NCI-H1092 treated with DMSO at 0.1 percent for 48 hours (cell line): Measurements from ENCODE around the gene NMT2.
A peak's percentile ranks its signal among the peaks of the same experiment; 100 is the strongest.
"Not testable (repeated sequence)": the region's sequence is repeated elsewhere in the genome, so short reads cannot be mapped to it uniquely, and the experiment has no call there.

Experiments
- DNase-seq: peaks from one replicate; lab custom pipeline; 2025; lab: John Stamatoyannopoulos, UW

NMT2 gene

GRCh38 chr10:15168291-15168785, at the start of gene NMT2:
Gene NMT2 (minus strand): TSS chr10:15168693. CDS start chr10:15168612, 81 bp downstream.
- peak; percentile 83 for DNase-seq

DNA sequence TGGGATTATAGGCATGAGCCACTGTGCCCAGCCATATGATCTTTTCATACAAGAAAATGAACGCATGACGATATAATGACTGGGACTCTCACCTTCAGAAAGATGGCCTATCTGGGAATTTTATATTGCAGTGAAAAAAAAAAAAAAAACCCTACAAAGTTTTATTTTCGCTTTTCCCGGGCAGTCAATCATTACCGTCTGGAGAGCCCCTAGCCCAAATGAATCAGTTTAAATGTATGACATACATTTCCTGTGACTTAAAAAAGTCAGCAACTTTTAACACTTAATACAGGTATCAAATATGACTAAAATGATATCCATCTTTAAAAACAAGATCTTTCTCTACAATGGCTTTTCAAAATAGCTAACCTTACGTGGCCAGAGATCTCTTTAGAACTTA, 48.2 kb upstream of the NMT2 start:
- no peak for DNase-seq

DNA sequence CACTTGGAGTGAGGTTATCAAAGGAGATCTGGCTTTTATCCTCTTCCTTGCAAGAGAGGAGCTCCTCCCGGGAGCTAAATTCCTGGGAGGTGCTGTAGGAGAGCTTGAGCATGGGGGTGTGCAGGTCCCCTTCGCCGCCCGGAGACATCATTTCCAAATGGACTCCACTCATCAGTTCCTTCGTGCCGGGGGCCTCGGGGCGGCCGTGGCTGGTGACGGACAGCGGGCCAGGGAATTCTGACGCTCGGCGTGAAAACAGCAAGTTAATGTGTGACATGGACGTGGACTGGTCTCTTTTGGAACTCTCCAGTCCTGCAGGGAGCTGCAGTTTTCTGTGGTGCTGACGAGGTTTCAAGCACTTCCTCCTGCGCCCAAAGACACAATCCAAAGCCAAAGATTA, 45.7 kb upstream of the NMT2 start:
- DNase-seq, result no peak

DNA sequence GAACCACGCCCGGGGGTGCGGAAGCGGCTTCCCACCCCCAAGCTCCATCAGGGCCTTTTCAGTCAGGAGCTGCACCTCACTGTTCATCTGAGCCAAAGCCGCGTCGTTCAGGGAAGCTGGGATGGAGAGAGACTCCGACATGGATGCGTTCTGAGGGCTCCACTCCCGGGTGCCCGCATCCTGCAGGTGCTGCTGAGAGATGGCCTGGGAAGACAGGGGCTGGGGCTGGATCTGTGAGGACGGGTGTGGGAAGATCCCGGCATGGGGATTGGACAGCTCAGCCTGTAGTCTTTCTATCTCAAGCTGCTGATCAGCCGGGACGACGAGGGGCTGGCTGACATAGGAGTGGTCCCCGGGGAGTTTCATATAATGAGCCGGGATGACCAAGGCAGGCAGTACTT, 45.0 kb upstream of the NMT2 start:
- DNase-seq, result no peak

GRCh38 chr10:15211464-15211979, 43.0 kb upstream of the NMT2 start:
- no peak for DNase-seq

- DNase-seq, result no peak
Measured at GRCh38 chr10:15210521-15210920, 42.0 kb upstream of the NMT2 start.

- peak; percentile 70 for DNase-seq
Measured at GRCh38 chr10:15209827-15210509, 41.5 kb upstream of the NMT2 start.

DNA sequence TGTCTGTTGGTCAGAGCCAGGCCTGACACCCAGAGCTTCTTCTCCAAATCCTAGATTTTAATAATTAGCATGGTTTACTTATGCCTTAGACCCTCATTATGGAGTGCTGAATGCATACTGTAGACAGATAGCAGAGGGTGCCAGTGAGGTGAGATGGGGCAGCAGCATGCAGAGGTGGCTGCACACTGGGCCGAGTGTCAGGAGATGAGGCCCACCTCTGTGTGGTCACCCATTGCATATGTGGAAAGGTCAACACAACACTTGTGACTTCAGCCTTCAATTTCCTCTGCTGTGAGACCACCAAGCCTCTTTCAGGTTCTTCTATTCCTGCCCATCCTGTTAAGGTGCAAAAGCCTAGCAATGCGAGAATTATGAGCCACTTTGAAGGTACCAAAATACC, 39.7 kb upstream of the NMT2 start:
- DNase-seq, result no peak

- not testable (repeated sequence) for DNase-seq
Measured at GRCh38 chr10:15207410-15207809, 38.9 kb upstream of the NMT2 start.

GRCh38 chr10:15202639-15203038, 34.1 kb upstream of the NMT2 start:
- DNase-seq, result no peak

- not testable (repeated sequence) for DNase-seq
Measured at GRCh38 chr10:15202301-15202621, 33.8 kb upstream of the NMT2 start.

- DNase-seq, result no peak
Measured at GRCh38 chr10:15201589-15202300, 33.3 kb upstream of the NMT2 start.

DNA sequence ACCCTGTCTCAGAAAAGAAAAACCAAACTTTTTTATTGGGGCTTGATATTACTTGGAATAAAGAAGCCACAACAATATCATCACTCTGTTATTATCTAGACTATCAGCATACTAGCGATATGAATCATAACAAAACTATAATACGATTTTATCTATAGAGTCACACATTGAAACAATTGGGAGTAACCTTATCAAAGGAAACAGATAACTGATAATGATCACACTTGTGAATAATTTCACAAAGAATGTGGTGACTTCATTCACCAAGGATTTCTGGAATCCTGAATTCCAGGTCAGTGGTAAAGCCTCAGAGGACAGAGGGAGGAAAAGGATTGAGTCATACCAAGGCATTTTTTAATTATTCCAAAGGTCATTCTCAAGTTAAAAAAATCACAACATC, 32.1 kb upstream of the NMT2 start:
- no peak for DNase-seq

- no peak for DNase-seq
Measured at GRCh38 chr10:15197911-15198310, 29.4 kb upstream of the NMT2 start.

DNA sequence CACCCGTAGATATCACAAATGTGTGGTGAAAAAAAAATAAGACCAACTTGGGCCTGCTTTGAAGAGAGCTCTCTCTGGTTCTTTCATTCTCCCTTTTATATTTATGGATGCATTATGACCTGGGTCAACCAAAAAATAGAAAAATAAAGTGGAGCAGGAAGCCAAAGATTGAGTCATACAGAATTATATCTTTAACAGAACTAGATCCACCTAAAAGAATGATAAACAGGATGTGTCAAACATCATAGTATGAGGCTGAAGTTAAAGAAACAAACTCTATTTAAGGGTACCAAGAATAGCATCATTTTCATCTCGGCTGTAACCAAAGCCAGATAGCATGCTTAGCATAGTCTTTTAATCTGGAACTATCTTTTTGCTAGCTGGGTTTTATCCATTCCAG, 28.8 kb upstream of the NMT2 start:
- no peak for DNase-seq

DNA sequence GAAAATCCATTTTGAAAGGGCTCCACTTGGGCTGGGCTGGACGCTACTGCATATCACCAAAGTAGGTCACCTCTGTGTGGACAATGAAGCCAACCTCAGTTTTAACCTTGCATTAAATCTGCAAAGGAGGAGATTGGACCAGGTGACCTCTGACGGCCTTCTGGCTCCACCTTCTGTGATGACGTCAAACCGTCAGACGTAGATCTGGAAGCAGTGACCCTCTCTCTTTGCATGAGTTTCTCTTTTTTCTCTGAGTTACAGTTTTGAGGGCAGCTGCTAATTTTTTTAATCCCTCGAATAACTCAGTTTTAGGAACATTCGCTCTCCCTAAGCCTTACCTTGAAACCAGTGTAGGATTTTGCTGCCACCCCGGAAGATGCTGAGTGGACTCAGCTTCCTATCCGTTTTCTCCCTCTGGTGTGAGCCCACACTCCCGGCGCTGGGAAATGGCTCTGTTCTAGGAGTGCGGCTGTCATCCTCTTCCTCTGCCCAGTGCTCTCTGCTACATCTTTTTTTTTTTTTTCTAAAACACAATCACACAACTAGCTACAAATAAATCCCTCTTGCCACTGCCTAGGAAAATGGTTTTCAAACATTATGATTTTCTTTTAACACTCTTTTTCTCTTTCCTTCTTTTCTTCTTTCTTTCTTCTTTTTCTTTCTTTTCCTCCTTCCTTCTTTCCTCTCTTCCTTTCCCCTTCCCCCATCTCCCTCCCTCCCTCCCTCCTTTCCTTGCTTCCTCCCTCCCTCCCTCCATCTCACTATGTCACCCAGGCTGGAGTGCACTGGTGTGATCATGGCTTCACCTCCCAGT, 27.7 kb upstream of the NMT2 start:
- no peak for DNase-seq

DNA sequence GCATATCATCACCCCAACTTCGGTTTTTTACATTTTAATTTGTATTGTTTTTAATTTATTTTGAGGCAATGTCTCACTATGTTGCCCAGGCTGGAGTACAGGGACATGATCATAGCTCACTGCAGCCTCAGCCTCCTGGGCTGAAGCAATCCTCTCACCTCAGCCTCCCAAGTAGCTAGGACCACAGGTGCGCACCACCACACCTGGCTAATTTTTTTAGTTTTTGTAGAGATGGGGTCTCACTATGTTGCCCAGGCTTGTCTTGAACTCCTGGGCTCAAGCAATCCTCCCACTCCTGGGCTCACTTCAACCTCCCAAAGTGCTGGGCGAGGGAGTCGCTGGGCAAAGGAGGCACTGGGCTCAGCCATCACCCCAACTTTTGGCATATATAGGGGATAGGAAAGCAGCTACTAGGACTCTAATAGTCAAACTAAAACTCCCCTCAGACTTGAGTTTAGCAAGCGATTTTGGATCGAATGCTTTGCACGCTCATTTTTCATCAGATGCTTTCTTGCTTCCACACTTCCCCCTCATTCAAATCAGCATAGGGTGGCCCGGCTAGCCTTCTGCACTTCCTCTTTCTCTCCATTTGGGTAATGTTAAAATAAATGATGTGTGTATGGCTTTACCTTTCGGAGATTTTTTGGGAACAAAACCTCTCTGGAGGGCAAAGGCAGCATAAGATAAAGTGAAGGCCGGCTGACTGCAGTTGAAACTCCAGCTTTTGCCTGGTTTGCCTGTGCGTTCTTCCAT, 20.8 kb upstream of the NMT2 start:
- no peak for DNase-seq

DNA sequence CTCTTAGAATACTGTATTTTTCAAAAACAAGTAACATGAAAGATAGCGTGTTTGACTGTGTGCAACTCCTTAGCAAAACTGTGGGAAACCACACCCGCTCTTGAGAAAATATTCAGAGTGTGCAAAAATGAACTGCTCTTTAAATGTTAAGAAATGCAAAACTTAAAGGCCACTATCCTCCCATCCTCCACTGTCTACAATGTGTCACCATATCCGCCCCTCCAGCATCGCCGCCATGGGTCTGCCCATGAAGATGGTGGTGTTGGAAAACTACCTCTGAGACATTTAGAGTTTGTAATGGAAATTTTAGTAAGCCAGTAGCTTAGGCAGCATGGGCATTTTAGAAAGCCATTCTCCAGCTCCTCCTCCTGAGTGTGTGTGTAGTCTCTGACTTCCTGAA, 20.1 kb upstream of the NMT2 start:
- no peak for DNase-seq

DNA sequence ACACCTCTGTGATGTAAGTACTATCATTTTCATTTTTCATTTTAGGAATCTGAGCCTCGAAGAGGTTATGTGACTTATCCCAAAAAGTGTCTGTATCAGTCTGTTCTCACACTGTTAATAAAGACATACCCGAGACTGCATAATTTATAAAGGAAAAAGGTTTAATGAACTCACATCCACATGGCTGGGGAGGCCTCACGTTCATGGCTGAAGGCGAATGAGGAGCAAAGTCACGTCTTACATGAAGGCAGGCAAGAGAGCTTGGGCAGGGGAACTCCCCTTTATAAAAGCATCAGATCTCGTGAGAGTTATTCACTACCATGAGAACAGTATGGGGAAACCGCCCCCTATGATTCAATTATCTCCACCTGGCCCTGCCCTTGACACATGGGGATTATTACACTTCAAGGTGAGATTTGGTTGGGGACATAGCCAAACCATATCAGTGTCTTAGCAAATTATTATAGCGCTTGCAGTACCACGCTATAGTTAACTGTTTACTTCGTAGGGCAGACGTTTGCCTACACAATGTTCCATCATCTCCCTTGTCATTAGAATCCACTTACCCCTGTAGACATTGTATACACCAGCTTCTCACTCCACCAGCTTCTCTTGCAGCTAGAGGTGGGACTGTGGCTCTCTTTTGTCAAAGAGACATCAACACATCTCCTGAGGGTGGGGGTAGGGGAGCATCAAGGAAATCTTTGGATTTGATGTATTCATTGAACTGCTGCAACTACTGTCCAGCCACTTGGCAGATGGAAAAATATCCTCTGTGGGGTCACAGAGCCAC, 15.4 kb upstream of the NMT2 start:
- DNase-seq, result no peak

- no peak for DNase-seq
Measured at GRCh38 chr10:15182540-15183207, 14.2 kb upstream of the NMT2 start.
